GM23338 (cell line): ENCODE measurements around the gene CCDC40. TPM values are rescaled to one million over a fixed set of nuclear protein-coding genes. Genes with fewer than 3 reads are reported as not detected.

ENCODE experiments used
- ATAC-seq: fragments of 200-7000 bp; cut with Tn5 transposase; 3 replicates; pipeline ENCODE4 v1.9.1; 2020
- DNase-seq: peaks from one replicate; pipeline ENCODE4 v3.0.0-alpha.2; 2015; ENCODE audit warnings: low spot score
- H2AFZ ChIP-seq: fragments of 200-600 bp; sonication (generic); 2 replicates; pipeline ENCODE4 v1.8.0; 2016; ENCODE audit warnings: antibody characterized with exemption, mild to moderate bottlenecking, moderate library complexity
- H3F3A ChIP-seq: fragments of 200-600 bp; sonication (generic); replicated peaks from 2 replicates; pipeline ENCODE4 v1.8.0; 2017; ENCODE audit warnings: antibody characterized with exemption, mixed run types, low read depth
- H3K27ac ChIP-seq: fragments of 200-600 bp; sonication (generic); 2 replicates; pipeline ENCODE4 v1.6.1; 2016; ENCODE audit warnings: low read depth
- H3K27me3 ChIP-seq: fragments of 200-600 bp; sonication (generic); 2 replicates; pipeline ENCODE4 v1.8.0; 2016; ENCODE audit warnings: mild to moderate bottlenecking, mixed run types, moderate library complexity; ENCODE audit not compliant: insufficient read depth
- H3K36me3 ChIP-seq: fragments of 200-600 bp; sonication (generic); 2 replicates; pipeline ENCODE4 v1.8.0; 2016; ENCODE audit warnings: mild to moderate bottlenecking; ENCODE audit not compliant: insufficient read depth
- H3K4me1 ChIP-seq: fragments of 200-600 bp; sonication (generic); 2 replicates; pipeline ENCODE4 v1.8.0; 2016; ENCODE audit warnings: mild to moderate bottlenecking, moderate library complexity; ENCODE audit not compliant: insufficient read depth
- H3K4me2 ChIP-seq: fragments of 200-600 bp; sonication (generic); 2 replicates; pipeline ENCODE4 v1.7.1; 2017; ENCODE audit warnings: mixed run types
- H3K4me3 ChIP-seq: fragments of 200-600 bp; sonication (generic); 2 replicates; pipeline ENCODE4 v1.6.1; 2016; ENCODE audit warnings: mixed run types
- H3K79me2 ChIP-seq: fragments of 200-600 bp; sonication (generic); replicated peaks from 2 replicates; pipeline ENCODE4 v1.8.0; 2017; ENCODE audit warnings: mild to moderate bottlenecking; ENCODE audit not compliant: insufficient read depth
- H3K9me2 ChIP-seq: fragments of 200-600 bp; sonication (generic); 2 replicates; pipeline ENCODE4 v1.8.0; 2017; ENCODE audit not compliant: insufficient read depth
- H4K20me1 ChIP-seq: fragments of 200-600 bp; sonication (generic); replicated peaks from 2 replicates; pipeline ENCODE4 v1.8.0; 2017; ENCODE audit warnings: mild to moderate bottlenecking; ENCODE audit not compliant: insufficient read depth
- H3K27ac Mint-ChIP-seq: 2 replicates; pipeline ENCODE4 v1.8.0; 2020; ENCODE audit warnings: inconsistent platforms, mild to moderate bottlenecking, moderate library complexity, mixed read lengths
- H3K27me3 Mint-ChIP-seq: 3 replicates; pipeline ENCODE4 v1.8.0; 2022; ENCODE audit warnings: low read depth, mild to moderate bottlenecking, moderate library complexity, mixed read lengths, inconsistent platforms; ENCODE audit not compliant: insufficient read depth, poor library complexity
- H3K36me3 Mint-ChIP-seq: 3 replicates; pipeline ENCODE4 v1.8.0; 2021; ENCODE audit warnings: low read depth, mild to moderate bottlenecking, inconsistent platforms, moderate library complexity, mixed read lengths
- H3K4me1 Mint-ChIP-seq: 3 replicates; pipeline ENCODE4 v1.8.0; 2020; ENCODE audit warnings: mild to moderate bottlenecking, inconsistent platforms, mixed read lengths
- H3K4me3 Mint-ChIP-seq: 3 replicates; pipeline ENCODE4 v1.8.0; 2021; ENCODE audit warnings: moderate library complexity, mild to moderate bottlenecking, inconsistent platforms, mixed read lengths
- H3K9me3 Mint-ChIP-seq: 3 replicates; pipeline ENCODE4 v1.8.0; 2020; ENCODE audit warnings: moderate library complexity, mild to moderate bottlenecking, inconsistent platforms, mixed read lengths
- CREB1 ChIP-seq: fragments of 250-450 bp; sonication (Bioruptor Pico); IDR thresholded peaks from 2 replicates; pipeline ENCODE4 v1.5.0; 2020; ENCODE audit warnings: low read depth, mild to moderate bottlenecking, moderate library complexity
- ETS1 ChIP-seq: IDR thresholded peaks from 2 replicates; pipeline ENCODE4 v1.6.1; 2016; ENCODE audit warnings: antibody characterized with exemption
- EZH2phosphoT487 ChIP-seq: fragments of 200-600 bp; sonication (generic); IDR thresholded peaks from one replicate; pipeline ENCODE4 v1.8.1; 2018; ENCODE audit warnings: antibody characterized with exemption; ENCODE audit not compliant: unreplicated experiment
- JUNB ChIP-seq: IDR thresholded peaks from one replicate; pipeline ENCODE4 v1.6.1; 2016; ENCODE audit warnings: antibody characterized with exemption; ENCODE audit not compliant: unreplicated experiment
- NANOG ChIP-seq: IDR thresholded peaks from 2 replicates; pipeline ENCODE4 v1.6.1; 2016; ENCODE audit warnings: antibody characterized with exemption, borderline replicate concordance
- POLR2AphosphoS5 ChIP-seq: IDR thresholded peaks from 2 replicates; pipeline ENCODE4 v1.6.1; 2016; ENCODE audit warnings: antibody characterized with exemption, low read depth
- STAT1 ChIP-seq: IDR thresholded peaks from one replicate; pipeline ENCODE4 v1.6.1; 2016; ENCODE audit warnings: antibody characterized with exemption; ENCODE audit not compliant: unreplicated experiment
- ZNF114 ChIP-seq: fragments of 250-450 bp; sonication (Bioruptor Pico); IDR thresholded peaks from 2 replicates; pipeline ENCODE4 v1.5.0; 2020; ENCODE audit warnings: mild to moderate bottlenecking, moderate library complexity
- ZNF331 ChIP-seq: fragments of 250-450 bp; sonication (Bioruptor Pico); IDR thresholded peaks from 2 replicates; pipeline ENCODE4 v1.5.0; 2020; ENCODE audit warnings: low read depth, mild to moderate bottlenecking, moderate library complexity
- polyA plus RNA-seq: library from polyadenylated mRNA; unstranded; fragments of >200 nt; fragmentation: Nextera tagmentation; extraction: Ambion mirVana; gene quantifications from 2 replicates; pipeline ENCODE4 v1.2.1, GENCODE V29; 2016
- total RNA-seq: library from RNA; depleted of rRNA; stranded (reverse); fragments of >200 nt; shearing (Covaris generic); gene quantifications from 2 replicates; pipeline ENCODE4 v1.2.3, GENCODE V29; 2014
- TF ChIP-seq, protein P1 (sequence below): fragments of 250-450 bp; sonication (Bioruptor Pico); IDR thresholded peaks from 2 replicates; pipeline ENCODE4 v1.5.0; 2020; ENCODE audit warnings: mild to moderate bottlenecking, moderate library complexity
- TF ChIP-seq, protein P2 (sequence below), 2 experiments: fragments of 200-600 bp in 1 of 2; sonication (generic) in 1 of 2; conservative IDR thresholded peaks; 2 replicates each; pipeline versions ENCODE4 v1.5.1 to v1.6.1; 2016 to 2017; ENCODE audit warnings: antibody characterized with exemption in 2 of 2, low read depth in 2 of 2, mild to moderate bottlenecking in 2 of 2, moderate library complexity in 1 of 2

CCDC40 gene
- total and polyA plus RNA-seq, 2 experiments from 2014 or later = 7.6 to 8.1 TPM

DNA sequence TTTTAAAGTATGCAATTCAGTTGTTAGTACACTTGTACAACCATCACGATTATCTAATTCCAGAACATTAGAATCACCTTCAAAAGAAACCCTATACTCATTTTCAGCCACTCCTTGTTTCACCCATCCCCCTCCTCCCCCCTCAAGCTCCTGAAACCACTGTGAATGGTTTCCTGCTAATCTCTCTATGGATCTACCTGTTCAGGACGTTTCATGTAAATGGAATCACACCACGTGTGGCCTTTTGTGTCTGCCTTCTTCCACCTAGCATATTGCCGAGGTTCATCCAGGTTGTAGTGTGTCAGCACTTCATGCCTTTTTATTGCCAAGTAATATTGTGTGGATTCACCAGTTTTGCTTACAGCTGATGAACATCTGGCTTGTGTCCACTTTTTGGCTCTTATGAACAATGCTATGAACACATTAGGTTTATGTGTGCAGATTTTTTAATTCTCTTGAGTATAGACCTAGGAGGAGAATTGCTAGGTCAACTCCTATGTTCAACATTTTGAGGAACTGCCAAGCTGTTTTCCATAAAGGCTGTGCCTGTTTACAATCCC, 92.6 kb downstream of the CCDC40 start (continued):
- TF ChIP-seq, protein P1, sequence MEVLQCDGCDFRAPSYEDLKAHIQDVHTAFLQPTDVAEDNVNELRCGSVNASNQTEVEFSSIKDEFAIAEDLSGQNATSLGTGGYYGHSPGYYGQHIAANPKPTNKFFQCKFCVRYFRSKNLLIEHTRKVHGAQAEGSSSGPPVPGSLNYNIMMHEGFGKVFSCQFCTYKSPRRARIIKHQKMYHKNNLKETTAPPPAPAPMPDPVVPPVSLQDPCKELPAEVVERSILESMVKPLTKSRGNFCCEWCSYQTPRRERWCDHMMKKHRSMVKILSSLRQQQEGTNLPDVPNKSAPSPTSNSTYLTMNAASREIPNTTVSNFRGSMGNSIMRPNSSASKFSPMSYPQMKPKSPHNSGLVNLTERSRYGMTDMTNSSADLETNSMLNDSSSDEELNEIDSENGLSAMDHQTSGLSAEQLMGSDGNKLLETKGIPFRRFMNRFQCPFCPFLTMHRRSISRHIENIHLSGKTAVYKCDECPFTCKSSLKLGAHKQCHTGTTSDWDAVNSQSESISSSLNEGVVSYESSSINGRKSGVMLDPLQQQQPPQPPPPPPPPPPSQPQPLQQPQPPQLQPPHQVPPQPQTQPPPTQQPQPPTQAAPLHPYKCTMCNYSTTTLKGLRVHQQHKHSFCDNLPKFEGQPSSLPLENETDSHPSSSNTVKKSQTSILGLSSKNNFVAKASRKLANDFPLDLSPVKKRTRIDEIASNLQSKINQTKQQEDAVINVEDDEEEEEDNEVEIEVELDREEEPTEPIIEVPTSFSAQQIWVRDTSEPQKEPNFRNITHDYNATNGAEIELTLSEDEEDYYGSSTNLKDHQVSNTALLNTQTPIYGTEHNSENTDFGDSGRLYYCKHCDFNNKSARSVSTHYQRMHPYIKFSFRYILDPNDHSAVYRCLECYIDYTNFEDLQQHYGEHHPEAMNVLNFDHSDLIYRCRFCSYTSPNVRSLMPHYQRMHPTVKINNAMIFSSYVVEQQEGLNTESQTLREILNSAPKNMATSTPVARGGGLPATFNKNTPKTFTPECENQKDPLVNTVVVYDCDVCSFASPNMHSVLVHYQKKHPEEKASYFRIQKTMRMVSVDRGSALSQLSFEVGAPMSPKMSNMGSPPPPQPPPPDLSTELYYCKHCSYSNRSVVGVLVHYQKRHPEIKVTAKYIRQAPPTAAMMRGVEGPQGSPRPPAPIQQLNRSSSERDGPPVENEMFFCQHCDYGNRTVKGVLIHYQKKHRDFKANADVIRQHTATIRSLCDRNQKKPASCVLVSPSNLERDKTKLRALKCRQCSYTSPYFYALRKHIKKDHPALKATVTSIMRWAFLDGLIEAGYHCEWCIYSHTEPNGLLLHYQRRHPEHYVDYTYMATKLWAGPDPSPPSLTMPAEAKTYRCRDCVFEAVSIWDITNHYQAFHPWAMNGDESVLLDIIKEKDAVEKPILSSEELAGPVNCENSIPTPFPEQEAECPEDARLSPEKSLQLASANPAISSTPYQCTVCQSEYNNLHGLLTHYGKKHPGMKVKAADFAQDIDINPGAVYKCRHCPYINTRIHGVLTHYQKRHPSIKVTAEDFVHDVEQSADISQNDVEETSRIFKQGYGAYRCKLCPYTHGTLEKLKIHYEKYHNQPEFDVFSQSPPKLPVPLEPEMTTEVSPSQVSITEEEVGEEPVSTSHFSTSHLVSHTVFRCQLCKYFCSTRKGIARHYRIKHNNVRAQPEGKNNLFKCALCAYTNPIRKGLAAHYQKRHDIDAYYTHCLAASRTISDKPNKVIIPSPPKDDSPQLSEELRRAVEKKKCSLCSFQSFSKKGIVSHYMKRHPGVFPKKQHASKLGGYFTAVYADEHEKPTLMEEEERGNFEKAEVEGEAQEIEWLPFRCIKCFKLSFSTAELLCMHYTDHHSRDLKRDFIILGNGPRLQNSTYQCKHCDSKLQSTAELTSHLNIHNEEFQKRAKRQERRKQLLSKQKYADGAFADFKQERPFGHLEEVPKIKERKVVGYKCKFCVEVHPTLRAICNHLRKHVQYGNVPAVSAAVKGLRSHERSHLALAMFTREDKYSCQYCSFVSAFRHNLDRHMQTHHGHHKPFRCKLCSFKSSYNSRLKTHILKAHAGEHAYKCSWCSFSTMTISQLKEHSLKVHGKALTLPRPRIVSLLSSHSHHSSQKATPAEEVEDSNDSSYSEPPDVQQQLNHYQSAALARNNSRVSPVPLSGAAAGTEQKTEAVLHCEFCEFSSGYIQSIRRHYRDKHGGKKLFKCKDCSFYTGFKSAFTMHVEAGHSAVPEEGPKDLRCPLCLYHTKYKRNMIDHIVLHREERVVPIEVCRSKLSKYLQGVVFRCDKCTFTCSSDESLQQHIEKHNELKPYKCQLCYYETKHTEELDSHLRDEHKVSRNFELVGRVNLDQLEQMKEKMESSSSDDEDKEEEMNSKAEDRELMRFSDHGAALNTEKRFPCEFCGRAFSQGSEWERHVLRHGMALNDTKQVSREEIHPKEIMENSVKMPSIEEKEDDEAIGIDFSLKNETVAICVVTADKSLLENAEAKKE = no peak
- TF ChIP-seq JUNB (no peak), POLR2AphosphoS5 (no peak)

DNA sequence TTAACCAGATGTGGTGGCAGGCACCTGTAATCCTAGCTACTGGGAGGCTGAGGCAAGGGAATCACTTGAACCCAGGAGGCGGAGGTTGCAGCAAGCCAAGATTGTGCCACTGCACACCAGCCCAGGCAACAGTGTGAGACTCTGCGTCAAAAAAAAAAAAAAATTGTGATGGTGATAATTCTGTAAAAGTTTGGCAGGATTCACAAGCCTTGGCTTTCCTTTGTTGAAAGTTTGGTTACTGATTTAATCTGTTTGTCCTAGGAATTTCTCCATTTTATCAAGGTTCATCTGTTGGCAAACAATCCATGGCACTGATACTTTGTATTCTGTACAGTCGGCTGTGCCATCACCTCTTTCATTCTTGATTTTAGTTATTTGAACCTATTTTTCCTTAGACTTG, 94.5 kb downstream of the CCDC40 start:
- H3K9me3 Mint-ChIP-seq = no peaks in the 10 kb centered on the region
- no peak for ATAC-seq
- TF ChIP-seq NANOG = no peak
- TF ChIP-seq ETS1 = no peak
- no peak for TF ChIP-seq ZNF331 (CRISPR knock-in tag)
- TF ChIP-seq STAT1 = no peak
- TF ChIP-seq CREB1 (CRISPR knock-in tag) = no peak
- no peak for TF ChIP-seq POLR2AphosphoS5
- TF ChIP-seq JUNB = no peak
- TF ChIP-seq ZNF114 (CRISPR knock-in tag) = no peak
- TF ChIP-seq, protein P2, sequence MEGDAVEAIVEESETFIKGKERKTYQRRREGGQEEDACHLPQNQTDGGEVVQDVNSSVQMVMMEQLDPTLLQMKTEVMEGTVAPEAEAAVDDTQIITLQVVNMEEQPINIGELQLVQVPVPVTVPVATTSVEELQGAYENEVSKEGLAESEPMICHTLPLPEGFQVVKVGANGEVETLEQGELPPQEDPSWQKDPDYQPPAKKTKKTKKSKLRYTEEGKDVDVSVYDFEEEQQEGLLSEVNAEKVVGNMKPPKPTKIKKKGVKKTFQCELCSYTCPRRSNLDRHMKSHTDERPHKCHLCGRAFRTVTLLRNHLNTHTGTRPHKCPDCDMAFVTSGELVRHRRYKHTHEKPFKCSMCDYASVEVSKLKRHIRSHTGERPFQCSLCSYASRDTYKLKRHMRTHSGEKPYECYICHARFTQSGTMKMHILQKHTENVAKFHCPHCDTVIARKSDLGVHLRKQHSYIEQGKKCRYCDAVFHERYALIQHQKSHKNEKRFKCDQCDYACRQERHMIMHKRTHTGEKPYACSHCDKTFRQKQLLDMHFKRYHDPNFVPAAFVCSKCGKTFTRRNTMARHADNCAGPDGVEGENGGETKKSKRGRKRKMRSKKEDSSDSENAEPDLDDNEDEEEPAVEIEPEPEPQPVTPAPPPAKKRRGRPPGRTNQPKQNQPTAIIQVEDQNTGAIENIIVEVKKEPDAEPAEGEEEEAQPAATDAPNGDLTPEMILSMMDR (conservative IDR thresholded peaks at IDR 0.05; ENCODE audit: low read depth in 2 of 2) = no peak
- no peak for TF ChIP-seq EZH2phosphoT487

More for the DNA sequence above, 94.5 kb downstream of the CCDC40 start:
- Histone ChIP-seq H3K27me3 (no peaks in the 10 kb centered on the region), H3F3A (0 out of 2 replicates have a peak, but pooled peaks cover 16% of the 10 kb centered on the region), H3K4me2 (no peak overlapping the region), H3K9me2 (no peaks in the 10 kb centered on the region), H3K27ac (no peak overlapping the region), H3K4me3 (no peak overlapping the region), H3K4me1 (0 out of 2 replicates have a peak, but pooled peaks cover 5% of the 10 kb centered on the region), H2AFZ (no peak overlapping the region), H3K79me2 (no peaks in the 10 kb centered on the region), H4K20me1 (peaks cover 12% of the 10 kb centered on the region), H3K36me3 (peaks cover 23% of the 10 kb centered on the region)
- Mint-ChIP-seq H3K4me1 (peaks cover 13% of the 10 kb centered on the region), H3K4me3 (no peak overlapping the region), H3K27me3 (peaks cover 1% of the 10 kb centered on the region), H3K27ac (no peak overlapping the region), H3K36me3 (peaks cover 35% of the 10 kb centered on the region)
- DNase-seq = no peak
